ENCODE results near the gene DNAJB2.
"Not testable (repeated sequence)": the region's sequence is repeated elsewhere in the genome, so short reads cannot be mapped to it uniquely, and the experiment has no call there.

DNAJB2 gene

DNA sequence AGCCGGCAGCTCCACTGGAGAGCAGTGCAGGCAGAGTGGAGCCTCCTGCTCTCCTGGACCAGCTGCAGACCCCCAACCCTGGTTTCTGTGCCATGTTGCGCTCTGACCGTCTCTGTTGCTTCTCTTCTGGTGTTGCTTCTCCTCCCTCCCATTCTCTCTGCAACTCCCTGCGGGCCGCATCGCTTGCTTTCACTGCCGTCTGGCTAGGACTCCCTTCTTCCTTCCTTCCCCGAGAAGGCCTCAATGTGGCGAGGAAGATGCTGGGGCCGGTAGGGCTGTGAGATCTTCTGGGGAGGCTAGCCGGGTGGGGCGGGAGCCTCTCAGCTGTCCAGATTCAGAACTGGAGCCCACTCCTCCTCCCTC lies 6.2 kb downstream of the DNAJB2 start:
- DNase-seq (ENCODE audit: low read depth in 2 of 2) = no peak

DNA sequence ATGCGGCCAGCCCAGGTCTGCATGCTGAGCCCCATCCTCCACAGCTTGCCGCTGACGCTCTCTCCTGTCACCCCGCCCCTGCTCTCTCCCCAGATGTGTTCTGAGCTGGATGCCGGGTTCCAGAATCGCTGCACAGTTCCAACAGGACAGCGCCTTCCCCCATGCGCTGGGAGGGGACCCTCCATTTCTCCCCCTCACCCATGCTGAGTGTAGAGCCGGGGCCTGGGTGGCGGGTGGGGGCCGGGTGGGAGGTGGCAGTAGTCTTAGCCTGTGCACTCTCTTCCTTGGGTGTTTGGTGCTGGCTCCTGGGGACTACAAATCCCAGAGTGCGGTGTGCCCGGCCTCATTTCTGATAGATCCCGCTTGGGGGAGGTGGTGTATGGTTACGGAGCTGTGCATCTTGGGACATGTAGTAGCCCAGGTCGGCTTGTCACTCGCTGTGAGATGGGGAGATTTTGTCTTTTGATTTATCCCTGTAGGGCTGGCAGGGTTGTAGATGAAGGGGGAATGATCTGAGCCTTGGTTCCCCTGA lies 6.8 kb downstream of the DNAJB2 start:
- DNase-seq (ENCODE audit: low read depth in 2 of 2) = no peak

DNA sequence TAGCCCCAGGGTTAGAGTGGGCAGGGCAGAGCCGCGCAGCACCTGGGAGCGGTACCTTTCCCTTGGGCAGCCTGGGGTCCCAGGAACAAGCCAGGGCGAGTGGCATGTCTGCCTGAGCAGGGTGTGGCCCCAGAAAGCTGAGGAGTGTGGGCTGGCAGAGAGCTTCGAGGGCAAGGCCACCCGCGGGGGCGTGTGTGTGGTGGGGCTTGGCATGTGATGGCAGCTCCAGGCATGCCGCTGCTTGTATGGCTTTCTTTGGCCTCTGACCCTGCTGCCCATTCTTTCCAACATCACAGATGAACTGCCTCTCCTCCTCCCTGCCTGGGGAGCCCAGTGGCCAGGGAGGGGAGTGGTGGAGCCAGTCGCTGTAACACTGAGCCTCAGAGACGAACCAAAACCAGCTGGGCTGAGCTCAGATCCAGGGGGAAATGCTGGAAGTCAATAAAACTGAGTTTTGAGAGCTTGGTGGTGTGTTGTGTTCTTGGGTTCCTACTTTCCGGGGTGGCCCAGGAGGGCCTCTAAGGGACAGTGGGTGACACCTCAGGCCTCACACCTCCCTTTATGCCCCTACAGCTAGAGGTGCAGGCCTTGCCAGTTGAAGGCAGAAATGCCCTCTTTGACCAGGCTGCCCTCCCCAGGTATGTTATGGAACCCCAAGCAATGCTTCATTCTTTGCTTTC lies 7.4 kb downstream of the DNAJB2 start:
- DNase-seq (ENCODE audit: low read depth in 2 of 2) = no peak

DNA sequence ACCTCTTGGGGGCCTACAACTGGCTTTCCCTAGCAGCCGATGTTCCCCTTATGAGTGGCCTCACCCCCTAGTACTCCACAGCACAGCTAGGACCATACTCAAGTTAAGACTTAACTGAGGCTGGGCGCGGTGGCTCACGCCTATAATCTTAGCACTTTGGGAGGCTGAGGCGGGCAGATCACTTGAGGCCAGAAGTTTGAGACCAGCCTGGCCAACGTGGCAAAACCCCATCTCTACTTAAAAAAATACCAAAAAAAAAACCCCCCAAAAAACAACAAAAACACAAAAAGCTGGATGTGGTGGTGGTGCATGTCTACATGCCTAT lies 7.9 kb downstream of the DNAJB2 start:
- DNase-seq (ENCODE audit: low read depth in 2 of 2) = not testable (repeated sequence)

DNA sequence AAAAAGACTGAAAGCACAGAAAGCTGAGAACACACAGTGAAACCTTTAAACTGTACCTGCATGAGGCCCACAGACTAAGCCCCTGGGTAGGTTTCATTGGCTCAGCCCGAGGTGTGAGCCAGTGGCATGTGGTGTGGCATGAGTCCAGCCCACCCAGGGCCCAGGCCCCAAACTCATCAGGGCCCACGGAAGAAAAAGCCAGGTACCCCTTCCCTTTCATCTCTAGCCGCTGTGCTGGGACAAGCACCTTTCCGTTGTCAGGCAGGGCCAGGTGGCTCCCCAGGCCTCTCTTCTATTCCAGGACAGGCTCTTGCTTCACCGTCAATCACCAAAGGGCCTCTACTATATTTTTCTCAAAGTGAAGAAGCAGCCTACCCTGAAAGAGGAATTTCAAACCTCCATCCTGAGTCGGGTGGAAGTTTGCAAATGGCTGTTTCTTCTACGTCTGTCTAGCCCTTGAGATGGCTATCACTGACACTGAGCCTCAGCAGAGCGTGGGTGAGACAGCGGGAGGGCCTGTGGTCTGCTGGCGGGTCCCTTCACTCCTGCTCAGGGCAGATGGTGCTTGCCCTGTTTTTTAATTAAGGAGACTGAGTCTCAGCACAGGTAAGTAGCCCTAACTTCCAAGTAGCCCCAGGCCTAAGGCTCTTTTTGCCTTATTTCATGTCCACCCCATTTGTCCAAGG lies 8.6 kb downstream of the DNAJB2 start:
- no peak for DNase-seq (ENCODE audit: low read depth in 2 of 2)

DNA sequence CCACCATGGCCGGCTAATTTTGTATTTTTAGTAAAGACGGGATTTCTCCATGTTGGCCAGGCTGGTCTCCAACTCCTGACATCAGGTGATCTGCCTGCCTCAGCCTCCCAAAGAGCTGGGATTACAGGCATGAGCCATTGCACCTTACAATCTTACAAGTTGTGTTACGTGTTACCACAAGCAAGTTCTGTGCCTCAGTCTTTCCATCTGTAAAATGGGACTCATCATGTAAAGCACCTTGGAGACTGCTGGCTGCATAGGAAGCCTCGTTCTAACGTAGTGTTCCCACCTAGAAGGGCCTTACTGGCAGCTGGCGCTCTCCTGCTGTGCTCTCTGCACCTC lies 10.0 kb downstream of the DNAJB2 start:
- DNase-seq (ENCODE audit: low read depth in 2 of 2) = no peak

DNA sequence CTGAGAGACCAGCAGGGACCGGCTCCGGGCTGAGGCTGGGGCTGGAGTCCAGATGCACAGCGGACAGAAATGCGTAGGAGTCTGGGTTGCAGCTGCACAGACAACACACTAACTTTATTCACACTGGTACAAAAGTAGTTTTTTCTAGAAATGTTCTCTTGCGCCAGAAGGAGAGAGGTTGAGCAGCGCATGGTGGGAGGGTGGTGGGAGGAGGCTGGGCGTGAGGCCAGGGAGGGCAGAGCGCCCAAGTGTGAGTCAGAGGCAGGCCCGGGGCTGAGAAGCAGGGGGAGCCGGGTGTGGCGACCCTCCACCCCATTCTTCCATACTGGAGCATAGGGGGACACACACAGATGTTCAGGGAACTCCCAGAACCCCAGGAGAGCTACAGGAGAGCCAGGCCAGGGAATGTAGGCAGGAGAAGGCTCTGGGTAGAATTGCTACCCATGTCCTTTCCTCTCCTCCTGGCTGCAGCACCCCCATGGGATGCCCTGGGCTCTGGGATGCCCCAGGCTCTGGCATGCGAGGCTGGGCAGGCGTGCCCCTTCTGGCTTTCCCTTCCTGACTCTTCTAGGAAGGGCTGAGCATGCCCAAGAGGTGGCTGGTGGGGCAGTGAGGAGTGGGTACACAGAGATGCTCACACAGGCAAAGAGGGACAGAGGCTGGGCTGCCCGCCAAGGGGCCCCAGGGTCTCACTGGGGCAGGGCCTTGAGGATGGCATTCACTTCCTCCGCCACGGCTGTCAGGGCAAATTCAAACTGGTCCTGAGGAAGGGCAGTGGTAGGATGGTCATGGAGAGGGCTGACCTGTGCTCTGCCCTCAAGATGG lies 10.6 kb downstream of the DNAJB2 start:
- DNase-seq (ENCODE audit: low read depth in 2 of 2) = no peak

DNA sequence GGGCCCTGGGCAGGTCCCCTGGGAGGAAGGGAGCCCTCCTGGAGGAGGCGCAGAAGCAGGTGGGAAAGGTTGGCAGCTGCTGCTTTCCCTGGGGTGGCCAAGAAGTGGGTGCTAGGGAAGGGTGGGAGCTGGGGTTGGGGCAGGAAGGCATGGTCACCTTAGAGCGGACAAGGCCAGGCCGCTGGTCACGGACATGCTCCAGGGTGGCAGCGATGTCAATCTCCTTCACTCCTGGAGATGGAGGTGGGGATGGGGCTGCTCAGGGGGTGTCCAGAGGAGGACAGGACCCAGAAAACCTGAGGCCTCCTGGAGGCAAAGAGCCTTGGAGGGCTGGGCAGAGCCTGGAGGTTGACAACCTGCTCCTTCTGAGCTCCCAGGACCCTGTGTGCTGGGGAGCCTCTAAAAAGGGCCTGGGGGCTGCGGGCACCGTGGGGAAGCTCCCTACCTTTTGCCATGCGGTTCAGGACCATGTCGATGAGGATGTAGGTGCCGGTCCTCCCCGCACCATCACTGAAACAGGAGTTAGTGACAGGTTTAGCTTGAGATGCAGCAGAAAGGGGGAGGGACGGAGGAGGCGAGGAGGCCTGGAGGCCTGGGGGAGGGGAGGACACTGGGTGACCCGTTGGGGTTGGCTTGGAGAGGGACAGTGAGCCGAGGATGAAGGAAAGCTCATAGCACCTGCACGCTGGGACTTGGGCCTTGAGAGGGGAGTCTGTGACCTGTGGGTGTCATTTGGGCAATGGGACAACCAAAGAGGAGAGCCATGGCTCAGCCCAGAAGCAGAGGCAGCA lies 11.4 kb downstream of the DNAJB2 start:
- DNase-seq (ENCODE audit: low read depth in 2 of 2) = no peak

DNA sequence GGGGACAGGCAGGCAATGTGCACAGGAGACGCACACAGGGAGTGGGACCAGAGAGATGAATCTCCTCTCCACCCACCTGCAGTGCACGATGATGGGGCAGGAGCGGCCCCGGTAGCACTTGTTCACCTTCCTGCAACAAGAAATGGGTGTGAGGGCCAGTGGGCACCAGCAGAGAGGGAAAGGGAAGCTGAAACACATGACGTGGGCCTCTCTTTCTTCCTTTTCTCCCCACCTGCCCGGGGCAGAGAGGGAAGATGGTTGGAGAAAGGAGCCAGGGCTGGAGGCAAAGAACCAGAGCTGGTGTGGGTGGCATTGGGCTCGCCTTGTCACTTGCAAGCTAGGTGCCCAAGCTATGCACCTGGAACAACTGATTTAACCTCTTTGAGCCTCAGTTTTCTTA lies 12.2 kb downstream of the DNAJB2 start:
- no peak for DNase-seq (ENCODE audit: low read depth in 2 of 2)

DNA sequence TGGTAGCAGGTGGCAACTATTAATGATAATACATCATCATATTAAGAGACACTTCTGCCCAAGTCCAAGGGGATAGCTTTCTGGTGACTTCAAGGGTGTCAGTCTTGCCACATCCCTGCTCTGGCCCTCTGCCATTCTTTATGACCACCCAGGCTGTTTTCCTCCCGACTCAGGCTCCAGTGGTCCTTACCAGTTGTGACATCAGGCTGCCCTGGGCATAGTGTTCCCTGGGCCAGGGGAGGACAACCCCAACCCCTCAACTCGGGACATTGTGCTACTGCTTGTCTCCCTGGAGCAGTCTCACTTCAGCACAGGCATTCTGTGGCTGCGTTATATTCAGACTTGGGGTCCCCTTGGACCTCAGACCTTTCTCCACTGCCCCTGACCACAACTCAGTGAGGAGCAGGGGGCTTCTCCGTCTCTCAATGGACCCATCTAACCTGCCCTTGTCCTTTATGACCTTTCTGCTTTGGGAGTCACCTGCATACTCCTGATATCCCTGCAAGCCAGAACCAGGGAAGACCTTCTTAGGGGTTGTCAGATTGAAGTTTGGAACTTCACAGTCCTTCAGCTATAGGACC lies 12.8 kb downstream of the DNAJB2 start:
- DNase-seq (ENCODE audit: low read depth in 2 of 2) = no peak

DNA sequence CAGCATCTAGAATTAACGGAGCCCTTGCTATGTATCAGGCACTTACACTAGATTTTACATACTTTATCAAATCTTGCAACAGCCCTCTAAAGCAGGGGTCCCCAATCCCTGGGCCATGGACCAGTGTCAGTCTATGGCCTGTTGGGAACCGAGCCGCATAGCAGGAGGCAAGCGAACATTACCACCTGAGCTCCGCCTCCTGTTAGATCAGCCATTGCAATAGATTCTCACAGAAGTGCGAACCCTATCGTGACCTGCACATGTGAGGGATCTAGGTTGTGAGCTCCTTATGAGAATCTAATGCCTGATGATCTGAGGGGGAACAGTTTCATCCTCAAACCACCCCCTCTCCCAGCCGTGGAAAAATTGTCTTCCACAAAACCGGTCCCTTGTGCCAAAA lies 13.4 kb downstream of the DNAJB2 start:
- DNase-seq (ENCODE audit: low read depth in 2 of 2) = no peak

DNA sequence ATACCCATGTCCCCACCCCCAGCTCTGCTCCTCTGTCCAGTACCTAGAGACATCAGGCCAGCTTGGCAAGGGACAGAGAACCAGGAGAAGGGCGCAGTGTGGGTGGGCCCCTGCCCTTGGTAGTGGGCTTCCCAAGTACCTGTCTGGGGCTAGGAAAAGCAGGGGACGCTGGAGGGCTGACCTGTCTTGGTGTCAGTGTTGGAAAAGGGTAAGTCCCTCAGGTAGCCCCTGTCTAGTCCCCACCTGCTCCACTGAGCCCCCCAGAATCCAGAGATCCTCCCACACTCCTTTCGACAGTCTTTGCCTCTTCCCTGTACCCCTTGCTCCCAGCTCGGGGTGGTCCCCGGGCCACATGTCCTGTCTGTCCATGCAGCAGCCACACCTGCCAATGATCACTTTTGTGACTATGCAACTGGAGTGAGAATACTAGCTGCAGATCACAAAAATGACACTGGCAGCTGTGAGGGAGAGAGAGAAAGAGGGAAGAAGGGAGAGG lies 14.6 kb downstream of the DNAJB2 start:
- no peak for DNase-seq (ENCODE audit: low read depth in 2 of 2)

DNA sequence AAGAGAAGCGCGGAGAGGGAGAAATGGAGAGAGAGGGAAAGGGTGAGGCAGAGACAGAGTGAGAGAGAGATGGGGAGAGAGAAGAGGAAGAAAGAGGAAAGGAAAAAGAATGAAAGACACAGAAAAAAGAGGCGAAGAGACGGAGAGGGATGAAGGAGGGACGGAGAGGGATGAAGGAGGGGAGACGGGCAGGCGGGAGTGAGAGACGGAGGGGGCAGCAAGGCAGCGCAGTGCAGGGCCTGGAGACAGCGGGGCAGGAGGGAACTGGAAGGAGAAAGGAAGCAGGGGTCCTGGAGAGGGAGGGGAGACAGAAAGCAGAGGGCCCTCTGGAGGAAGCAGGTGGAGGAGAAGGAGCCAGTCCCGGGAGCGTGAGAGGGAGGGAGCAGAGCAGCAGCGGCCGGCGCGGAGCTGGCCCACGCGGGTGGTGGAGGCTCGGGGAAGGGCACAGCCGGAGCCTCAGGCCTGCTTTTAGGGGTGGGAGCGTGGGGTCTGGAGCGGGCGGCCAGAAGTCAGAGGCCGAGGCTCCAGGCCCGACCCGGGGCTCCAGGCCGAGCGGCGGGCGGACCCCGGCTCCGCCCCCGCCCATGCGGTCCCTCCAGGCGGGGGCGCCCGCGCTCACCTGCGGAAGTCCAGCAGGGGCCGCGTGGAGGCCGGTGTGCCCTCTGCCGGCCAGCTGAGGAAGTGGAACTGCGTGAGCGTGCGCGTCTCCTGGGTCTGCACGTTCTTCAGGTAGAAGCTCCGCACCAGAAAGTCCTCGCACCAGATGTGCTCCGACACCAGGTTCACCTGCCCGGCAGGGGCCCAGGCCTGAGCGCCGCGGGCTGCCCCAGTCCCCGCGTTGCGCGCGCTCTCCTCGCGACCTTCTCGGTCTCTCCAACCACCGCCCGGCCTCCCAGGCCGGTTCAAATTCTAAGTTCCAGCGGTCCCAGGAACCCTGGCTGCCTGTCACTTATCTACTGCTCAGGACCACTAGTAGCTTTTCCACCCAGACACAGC lies 15.5 kb downstream of the DNAJB2 start:
- peak; percentile 71 to 77 for DNase-seq (ENCODE audit: low read depth in 2 of 2)

DNA sequence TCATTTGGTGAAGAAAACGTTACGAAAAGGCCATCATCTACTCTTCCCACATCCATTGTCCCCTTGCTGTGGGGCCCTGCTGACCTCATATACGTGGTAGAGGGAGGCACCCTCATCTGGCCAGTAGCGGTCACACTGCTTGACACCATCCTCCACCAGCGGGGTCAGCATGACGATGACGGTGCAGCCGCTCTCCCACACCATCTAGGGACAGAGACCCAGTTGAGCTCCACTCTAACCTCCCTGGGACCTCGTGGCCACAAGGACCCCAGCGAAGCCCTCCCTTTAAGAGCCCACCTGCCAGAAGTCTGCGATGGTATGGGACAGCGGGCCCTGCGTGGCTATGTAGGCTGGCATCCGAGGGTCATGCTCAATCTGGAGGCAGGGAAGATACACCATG lies 17.0 kb downstream of the DNAJB2 start:
- no peak for DNase-seq (ENCODE audit: low read depth in 2 of 2)

DNA sequence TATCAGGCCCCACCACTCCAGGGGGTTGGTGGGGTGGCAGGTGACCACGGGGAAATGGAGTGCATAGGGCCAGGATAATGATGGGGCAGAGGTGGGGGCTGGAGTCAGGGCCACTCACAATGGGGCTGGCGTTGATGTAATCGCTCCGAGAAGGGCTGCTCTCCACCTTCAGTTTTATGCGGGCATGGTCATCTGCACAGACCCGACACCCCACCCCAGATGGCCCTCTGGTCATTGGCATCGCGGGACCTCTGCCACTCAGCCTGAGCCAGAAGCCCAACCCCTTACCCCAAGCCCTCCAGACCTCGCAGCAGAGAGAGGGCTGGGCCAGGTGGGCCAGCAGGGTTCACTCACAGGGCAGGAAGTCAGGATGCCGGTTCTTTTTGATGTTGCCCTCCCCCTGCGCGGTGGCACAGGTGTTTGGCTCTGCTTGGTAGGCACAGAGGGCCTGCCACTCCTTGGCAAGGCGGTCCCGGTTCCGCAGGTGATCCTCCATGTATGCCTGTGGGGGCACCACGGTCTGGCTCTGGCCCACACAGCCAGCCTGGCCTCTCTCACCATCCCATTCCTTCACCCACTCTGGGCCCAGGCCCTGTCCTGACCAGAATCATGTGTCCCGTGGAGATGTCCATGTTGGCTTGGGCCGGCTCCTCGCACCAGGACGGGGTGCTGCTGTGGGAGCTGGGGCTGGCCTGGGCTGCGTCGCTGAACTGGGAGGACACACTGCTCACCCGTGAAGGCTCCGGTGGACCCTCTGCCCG lies 17.6 kb downstream of the DNAJB2 start:
- DNase-seq (ENCODE audit: low read depth in 2 of 2) = no peak

DNA sequence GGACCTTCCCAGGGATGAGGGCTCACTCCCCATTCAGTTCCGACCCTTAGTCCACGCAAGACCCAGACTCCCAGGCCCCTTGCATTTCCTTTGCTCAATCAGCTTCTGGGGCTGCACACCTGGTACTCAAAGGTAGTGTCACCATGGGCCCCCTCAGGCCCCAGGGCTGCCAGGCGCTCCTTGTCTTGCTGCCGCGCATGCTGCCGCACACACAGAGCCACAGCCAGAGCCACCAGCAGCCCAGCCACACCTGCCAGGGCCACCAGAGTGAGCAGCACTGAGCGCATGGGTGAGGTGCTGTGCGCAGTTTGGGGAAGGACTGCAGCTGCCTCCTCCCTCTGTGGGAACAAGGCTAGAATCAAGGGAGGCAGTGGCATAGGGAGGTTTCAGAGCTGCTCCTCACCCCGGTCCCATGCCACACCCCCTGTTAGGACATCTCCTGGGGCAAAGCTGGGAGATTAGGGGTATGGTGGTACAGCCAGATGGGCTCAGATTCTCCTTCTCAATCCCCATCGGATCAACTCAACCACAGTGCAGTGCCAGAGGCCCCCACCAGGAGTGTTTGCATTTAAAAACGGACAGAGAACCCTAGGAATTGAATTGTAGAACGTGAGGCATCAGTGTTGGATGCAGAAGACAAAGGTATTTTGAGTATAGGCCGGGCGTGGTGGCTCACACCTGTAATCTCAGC lies 18.7 kb downstream of the DNAJB2 start:
- no peak for DNase-seq (ENCODE audit: low read depth in 2 of 2)

DNA sequence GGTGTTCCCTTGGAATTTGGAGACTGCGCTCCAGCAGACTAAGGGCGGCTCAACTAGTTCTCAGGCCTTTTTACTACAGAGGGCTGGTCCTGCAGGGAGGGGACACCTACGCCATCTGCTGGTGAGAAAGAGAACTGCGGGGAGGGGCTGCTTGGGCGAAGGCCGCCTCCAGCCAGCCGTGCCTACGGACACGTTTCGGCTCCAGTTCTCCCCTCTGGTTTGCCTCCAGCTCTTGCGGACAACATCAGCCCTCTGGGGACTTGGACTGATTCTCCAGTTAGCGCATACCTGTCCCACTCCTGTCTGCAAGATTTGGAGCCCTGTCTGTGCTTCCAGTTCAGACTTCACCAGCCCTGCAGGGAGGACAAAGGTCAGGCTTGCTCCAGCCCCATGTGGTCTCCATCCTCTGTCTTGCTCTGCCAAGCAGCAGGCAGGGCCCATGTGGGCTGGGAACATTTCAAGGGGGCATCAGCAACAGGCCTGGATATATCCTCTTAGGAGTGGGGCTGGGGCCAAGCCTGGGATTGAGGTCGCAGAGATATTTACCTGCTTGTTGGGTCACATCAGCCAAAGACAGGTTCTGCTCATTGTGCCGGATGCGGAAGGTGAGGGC lies 19.7 kb downstream of the DNAJB2 start:
- peak; percentile 63 to 75 for DNase-seq (ENCODE audit: low read depth in 2 of 2)

DNA sequence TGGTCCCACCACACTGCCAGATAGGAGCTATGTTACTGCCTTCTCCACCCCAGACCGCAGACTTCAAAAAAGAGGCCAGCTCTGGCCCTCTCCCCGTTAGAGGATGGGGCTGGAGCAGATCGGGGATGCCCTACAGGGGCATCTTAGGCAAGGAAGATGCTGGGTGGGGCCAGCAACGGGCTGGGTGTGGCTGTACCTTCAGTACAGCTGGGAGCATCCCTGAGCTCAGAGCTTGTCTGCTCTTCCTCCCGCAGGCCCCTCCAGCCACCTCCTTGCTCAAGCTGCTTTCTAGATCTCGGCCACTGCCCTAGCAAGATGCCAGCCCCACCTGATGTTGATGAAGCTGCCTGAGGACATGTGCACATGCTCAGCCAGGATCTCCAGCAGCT lies 20.2 kb downstream of the DNAJB2 start:
- no peak for DNase-seq (ENCODE audit: low read depth in 2 of 2)

DNA sequence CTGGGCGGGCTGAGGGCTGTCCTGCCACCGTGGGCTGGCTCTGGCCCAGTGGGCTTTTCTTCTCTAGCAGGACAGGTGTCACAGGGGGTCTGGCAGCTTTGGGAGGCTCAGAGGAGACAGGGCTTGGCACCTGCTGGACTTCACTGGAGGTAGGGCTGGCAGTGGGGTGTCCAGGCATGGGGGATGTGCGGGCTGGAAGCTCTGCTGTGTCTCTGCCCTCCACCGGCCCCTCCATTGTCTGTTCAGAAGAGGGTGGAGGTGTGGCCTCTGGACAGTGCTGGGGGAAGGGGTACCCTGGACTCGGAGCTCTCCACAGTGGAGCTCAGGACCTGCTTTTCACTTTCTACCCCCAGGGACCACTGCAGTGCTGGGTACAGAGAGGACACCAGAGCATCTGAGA lies 20.9 kb downstream of the DNAJB2 start:
- DNase-seq (ENCODE audit: low read depth in 2 of 2) = no peak
